ENCODE data around the gene MED19.
"Not testable (repeated sequence)": the region's sequence is repeated elsewhere in the genome, so short reads cannot be mapped to it uniquely, and the experiment has no call there.

MED19 gene

DNA sequence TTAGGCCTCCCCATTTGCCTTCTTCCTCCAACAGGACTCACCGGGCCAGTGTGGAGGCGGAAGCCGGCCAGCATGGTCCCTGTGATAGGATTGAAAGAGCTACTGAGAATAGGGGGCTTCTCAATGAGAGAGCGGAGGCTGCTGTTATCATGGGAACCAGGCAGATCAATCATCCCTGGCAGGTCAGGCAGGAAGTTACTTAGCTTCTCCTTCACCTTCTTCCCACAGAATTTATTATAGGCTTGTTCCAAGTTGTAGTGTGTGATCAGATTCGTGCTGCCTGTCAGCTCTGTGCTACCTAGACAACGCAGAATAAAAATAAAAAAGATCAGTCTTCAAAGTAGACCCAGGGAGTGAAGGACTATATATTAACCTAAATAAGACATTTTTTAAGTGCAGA lies 7.1 kb downstream of the MED19 start:
- DNase-seq (ENCODE audit: low spot score) = no peak

- DNase-seq (ENCODE audit: low spot score) = no peak
Measured at GRCh38 chr11:57703341-57703740, 8.7 kb downstream of the MED19 start.

- DNase-seq (ENCODE audit: low spot score) = no peak
Measured at GRCh38 chr11:57700425-57700824, 11.6 kb downstream of the MED19 start.

DNA sequence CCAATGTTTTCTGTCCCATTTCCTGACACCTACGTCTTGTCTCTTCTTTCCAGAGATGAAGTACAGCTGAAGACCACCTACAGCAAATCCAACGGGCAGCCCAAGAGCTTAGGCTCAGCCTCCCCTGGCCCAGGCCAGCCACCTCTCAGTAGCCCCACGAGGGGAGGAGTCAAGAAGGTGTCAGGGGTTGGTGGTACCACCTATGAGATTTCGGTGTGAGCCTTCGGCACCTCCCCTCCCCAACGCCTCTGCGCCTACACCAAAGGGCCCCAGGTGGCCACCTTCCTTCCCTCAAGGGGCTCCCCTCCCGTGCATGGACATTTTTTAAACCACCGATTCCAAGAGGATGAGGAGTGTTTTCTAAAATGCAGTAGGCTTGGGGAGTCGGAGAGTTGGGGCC lies 12.2 kb downstream of the MED19 start:
- DNase-seq (ENCODE audit: low spot score) = no peak

- DNase-seq (ENCODE audit: low spot score) = no peak
Measured at GRCh38 chr11:57698843-57699365, 13.1 kb downstream of the MED19 start.

DNA sequence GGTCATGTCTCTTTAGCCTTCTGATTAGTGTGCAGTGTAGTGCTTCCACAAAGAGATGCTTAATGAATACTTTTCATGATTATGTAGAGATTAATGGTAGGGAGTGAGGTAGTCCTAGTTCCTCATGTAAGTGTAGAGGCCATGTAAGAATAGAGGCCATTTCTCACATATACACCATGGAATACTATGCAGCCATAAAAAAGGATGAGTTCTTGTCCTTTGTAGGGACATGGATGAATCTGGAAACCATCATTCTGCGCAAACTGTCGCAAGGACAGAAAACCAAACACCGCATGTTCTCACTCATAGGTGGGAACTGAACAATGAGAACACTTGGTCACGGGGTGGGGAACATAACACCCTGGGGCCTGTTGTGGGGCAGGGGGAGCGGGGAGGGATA lies 21.5 kb downstream of the MED19 start:
- DNase-seq (ENCODE audit: low spot score) = not testable (repeated sequence)

DNA sequence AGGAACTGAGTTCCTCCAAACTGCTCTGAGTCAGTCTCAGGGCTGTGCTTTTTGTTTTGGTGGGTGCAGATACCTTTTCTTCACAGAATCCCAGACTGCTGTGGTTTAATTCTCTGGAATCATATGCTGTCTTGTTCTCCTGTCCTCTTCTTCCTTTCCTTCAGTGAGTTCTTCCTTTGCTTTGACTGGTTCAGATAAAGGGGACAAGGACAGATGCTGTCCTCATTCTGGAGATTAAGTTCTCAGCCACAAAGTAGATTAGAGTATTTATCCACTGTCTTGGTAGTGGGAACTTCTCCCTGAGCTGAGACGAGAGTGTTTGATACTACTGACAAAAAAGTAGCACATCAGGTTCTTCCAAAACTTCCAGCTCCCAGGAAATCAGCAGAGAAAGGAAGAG lies 30.8 kb downstream of the MED19 start:
- DNase-seq (ENCODE audit: low spot score) = no peak

DNA sequence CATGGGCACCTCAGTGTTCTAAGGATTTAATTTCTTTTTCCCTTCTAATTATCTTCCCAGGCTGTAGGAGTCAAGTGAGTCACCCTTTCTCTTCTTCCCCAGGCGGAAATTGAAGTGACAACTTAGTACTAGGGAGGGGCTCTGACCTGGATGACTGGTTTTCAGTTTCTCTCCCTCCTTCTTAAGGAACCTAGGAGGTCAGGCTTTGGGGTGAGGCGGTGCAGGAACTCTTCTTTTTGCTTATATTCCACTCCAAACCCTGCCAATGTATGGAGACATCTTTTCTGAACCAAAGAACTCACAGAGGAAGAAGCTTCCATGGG lies 31.5 kb downstream of the MED19 start:
- DNase-seq (ENCODE audit: low spot score) = no peak

- no peak for DNase-seq (ENCODE audit: low spot score)
Measured at GRCh38 chr11:57679396-57679795, 32.6 kb downstream of the MED19 start.

DNA sequence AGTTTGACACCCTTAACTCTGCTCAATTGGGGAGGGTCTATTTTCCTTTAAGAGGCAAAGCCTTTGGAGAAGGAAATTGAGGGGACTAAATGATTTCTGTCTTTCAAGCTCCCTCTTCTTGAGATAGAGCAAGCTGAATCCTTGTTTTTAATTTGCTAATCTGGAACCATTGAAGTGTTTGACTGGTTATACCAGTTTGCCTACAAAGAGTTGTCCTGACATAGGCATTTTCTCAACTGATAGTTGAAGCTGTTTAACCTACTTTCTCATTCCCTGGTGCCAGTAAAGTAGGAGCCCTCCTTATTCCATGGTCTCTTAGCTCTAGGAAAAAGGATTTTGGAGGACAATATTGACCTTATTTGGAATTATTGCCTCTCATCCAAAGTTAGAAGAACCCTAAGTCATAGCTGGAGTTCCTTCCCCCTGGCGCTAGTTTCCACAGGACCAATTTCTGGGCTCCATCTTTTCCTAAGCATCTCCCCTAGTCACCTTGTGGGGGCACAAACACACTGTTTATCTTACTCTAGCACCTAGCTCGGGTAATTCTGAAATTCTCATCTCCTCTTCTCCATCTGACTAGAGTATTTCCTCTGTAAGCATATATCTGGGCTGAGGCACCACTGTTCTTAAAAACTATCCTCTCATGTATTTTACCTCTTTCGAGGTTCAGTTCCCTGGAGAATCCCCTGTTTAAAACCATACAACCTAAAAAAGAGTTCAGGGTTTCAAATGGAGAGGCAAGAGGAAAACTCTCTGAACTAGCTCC lies 36.7 kb downstream of the MED19 start:
- DNase-seq (ENCODE audit: low spot score) = no peak

GRCh38 chr11:57674251-57674650 lies 37.8 kb downstream of the MED19 start:
- no peak for DNase-seq (ENCODE audit: low spot score)

GRCh38 chr11:57668434-57668782 lies 43.6 kb downstream of the MED19 start:
- peak; percentile 19 for DNase-seq (ENCODE audit: low spot score)

- DNase-seq (ENCODE audit: low spot score) = peak; percentile 99
Measured at GRCh38 chr11:57667736-57668433, 44.1 kb downstream of the MED19 start, which contains the start of gene ZDHHC5. TSS of gene ZDHHC5 (plus strand) at chr11:57668114. CDS start at chr11:57673091, 4,977 bp downstream.

GRCh38 chr11:57667117-57667735 lies 44.8 kb downstream of the MED19 start:
- peak; percentile 97 for DNase-seq (ENCODE audit: low spot score)

GRCh38 chr11:57663975-57664374 lies 48.0 kb downstream of the MED19 start:
- DNase-seq (ENCODE audit: low spot score) = no peak

DNA sequence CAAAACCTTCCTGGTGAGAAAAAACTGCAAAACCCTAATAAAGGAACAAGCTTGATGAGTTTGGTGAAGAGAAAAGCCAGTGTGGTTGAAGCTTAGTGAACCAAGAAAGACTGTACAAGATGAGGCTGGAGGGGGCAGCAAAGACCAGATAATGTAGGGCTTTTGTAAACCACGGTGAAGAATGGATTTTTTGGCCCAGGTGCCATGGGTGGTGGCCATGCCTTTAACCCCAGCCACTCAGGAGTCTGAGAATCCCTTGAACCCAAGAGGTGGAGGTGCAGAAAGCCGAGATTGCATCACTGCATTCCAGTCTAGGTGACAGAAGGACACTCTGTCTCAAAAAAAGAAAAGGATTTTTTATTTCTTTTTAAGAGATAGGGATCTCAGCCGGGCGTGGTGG lies 49.1 kb downstream of the MED19 start:
- no peak for DNase-seq (ENCODE audit: low spot score)

DNA sequence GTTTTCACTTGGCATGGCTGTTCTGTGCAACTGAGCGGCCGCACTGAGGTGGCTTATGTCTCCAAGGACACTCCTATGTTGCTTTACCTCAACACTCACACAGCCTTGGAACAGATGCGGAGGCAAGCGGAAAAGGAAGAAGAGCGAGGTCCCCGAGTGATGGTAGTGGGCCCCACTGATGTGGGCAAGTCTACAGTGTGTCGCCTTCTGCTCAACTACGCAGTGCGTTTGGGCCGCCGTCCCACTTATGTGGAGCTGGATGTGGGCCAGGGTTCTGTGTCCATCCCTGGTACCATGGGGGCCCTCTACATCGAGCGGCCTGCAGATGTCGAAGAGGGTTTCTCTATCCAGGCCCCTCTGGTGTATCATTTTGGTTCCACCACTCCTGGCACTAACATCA lies 52.3 kb downstream of the MED19 start:
- no peak for DNase-seq (ENCODE audit: low spot score)

GRCh38 chr11:57658023-57658361 lies 54.0 kb downstream of the MED19 start:
- DNase-seq (ENCODE audit: low spot score) = no peak

- DNase-seq (ENCODE audit: low spot score) = peak; percentile 98
Measured at GRCh38 chr11:57657194-57658022, 54.6 kb downstream of the MED19 start, which contains the start of gene CLP1. TSS of gene CLP1 (plus strand) at chr11:57657762. CDS start at chr11:57659477, 1,715 bp downstream.

GRCh38 chr11:57656885-57657193 lies 55.2 kb downstream of the MED19 start:
- no peak for DNase-seq (ENCODE audit: low spot score)
